ENCODE measurements around the gene RAMP1. TPM values are rescaled to one million over a fixed set of nuclear protein-coding genes. Genes with fewer than 3 reads are reported as not detected.
A peak's percentile ranks its signal among the peaks of the same experiment; 100 is the strongest.

Gene RAMP1
- polyA plus RNA-seq, 1 donor from 2014 or later = 25.5 TPM

DNA sequence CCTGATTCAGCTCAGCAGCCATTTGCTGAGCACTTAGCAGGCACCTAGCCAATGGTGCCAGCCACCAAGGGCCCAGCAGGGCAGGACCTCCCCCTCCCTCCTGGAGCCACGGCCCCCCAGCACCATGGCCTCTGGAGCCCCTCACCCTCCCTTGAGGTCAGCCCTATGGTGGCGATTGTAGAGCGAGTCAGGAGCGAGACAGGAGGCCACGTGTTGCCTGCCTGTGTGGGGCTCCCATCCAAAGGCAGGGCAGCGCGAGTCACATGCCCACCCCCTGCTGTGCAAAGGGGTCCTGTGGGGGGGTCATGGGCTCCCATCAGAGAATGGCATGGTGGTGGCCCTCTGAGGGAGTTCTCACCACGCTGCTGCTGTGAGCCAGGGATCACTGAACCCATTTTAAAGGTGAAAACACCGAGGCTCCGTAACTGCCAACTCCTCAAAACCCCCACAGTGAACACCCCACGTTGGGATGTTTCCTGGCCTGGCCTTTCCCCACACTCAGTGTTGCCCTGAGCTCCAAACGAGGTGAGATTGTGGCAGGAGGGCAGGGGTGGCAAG, 35.6 kb downstream of the RAMP1 start:
- H3K27me3 ChIP-seq (ENCODE audit: insufficient read depth, low read depth, low read length) = no peaks in the 10 kb centered on the region
- H3K36me3 ChIP-seq (ENCODE audit: insufficient read depth, low read length) = no peaks in the 10 kb centered on the region
- no peaks in the 10 kb centered on the region for H3K9me2 ChIP-seq (ENCODE audit: insufficient read depth, low read length)
- H3K9ac ChIP-seq (ENCODE audit: low read length) = peak overlapping the region; percentile 30
- no peaks in the 10 kb centered on the region for H3F3A ChIP-seq (ENCODE audit: insufficient read depth, low read length, poor library complexity, severe bottlenecking)
- H3K9me3 ChIP-seq (ENCODE audit: low read length) = no peaks in the 10 kb centered on the region
- peak overlapping the region; percentile 99 for H3K27ac ChIP-seq (ENCODE audit: low read length)
- no peak overlapping the region for H3K4me3 ChIP-seq (ENCODE audit: low read length)
- TF ChIP-seq TAF1 (IDR thresholded peaks at IDR 0.05; ENCODE audit: low read depth) (no peak), RAD21 (conservative IDR thresholded peaks at IDR 0.05) (no peak), MXI1 (conservative IDR thresholded peaks at IDR 0.05; ENCODE audit: poor library complexity, severe bottlenecking) (no peak)
- TF ChIP-seq, protein P1, sequence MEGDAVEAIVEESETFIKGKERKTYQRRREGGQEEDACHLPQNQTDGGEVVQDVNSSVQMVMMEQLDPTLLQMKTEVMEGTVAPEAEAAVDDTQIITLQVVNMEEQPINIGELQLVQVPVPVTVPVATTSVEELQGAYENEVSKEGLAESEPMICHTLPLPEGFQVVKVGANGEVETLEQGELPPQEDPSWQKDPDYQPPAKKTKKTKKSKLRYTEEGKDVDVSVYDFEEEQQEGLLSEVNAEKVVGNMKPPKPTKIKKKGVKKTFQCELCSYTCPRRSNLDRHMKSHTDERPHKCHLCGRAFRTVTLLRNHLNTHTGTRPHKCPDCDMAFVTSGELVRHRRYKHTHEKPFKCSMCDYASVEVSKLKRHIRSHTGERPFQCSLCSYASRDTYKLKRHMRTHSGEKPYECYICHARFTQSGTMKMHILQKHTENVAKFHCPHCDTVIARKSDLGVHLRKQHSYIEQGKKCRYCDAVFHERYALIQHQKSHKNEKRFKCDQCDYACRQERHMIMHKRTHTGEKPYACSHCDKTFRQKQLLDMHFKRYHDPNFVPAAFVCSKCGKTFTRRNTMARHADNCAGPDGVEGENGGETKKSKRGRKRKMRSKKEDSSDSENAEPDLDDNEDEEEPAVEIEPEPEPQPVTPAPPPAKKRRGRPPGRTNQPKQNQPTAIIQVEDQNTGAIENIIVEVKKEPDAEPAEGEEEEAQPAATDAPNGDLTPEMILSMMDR (IDR thresholded peaks at IDR 0.05; ENCODE audit: poor library complexity, severe bottlenecking) = no peak
- TF ChIP-seq, protein P2, sequence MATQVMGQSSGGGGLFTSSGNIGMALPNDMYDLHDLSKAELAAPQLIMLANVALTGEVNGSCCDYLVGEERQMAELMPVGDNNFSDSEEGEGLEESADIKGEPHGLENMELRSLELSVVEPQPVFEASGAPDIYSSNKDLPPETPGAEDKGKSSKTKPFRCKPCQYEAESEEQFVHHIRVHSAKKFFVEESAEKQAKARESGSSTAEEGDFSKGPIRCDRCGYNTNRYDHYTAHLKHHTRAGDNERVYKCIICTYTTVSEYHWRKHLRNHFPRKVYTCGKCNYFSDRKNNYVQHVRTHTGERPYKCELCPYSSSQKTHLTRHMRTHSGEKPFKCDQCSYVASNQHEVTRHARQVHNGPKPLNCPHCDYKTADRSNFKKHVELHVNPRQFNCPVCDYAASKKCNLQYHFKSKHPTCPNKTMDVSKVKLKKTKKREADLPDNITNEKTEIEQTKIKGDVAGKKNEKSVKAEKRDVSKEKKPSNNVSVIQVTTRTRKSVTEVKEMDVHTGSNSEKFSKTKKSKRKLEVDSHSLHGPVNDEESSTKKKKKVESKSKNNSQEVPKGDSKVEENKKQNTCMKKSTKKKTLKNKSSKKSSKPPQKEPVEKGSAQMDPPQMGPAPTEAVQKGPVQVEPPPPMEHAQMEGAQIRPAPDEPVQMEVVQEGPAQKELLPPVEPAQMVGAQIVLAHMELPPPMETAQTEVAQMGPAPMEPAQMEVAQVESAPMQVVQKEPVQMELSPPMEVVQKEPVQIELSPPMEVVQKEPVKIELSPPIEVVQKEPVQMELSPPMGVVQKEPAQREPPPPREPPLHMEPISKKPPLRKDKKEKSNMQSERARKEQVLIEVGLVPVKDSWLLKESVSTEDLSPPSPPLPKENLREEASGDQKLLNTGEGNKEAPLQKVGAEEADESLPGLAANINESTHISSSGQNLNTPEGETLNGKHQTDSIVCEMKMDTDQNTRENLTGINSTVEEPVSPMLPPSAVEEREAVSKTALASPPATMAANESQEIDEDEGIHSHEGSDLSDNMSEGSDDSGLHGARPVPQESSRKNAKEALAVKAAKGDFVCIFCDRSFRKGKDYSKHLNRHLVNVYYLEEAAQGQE (IDR thresholded peaks at IDR 0.05; ENCODE audit: borderline replicate concordance) = no peak
- no peak overlapping the region for H2AFZ ChIP-seq (ENCODE audit: low read depth, low read length)
- no peaks in the 10 kb centered on the region for H4K20me1 ChIP-seq (ENCODE audit: insufficient read depth)
- no peak overlapping the region for H3K4me2 ChIP-seq (ENCODE audit: low read length)
- no peaks in the 10 kb centered on the region for H3K79me2 ChIP-seq (replicated peaks; ENCODE audit: insufficient read depth, low read length)

DNA sequence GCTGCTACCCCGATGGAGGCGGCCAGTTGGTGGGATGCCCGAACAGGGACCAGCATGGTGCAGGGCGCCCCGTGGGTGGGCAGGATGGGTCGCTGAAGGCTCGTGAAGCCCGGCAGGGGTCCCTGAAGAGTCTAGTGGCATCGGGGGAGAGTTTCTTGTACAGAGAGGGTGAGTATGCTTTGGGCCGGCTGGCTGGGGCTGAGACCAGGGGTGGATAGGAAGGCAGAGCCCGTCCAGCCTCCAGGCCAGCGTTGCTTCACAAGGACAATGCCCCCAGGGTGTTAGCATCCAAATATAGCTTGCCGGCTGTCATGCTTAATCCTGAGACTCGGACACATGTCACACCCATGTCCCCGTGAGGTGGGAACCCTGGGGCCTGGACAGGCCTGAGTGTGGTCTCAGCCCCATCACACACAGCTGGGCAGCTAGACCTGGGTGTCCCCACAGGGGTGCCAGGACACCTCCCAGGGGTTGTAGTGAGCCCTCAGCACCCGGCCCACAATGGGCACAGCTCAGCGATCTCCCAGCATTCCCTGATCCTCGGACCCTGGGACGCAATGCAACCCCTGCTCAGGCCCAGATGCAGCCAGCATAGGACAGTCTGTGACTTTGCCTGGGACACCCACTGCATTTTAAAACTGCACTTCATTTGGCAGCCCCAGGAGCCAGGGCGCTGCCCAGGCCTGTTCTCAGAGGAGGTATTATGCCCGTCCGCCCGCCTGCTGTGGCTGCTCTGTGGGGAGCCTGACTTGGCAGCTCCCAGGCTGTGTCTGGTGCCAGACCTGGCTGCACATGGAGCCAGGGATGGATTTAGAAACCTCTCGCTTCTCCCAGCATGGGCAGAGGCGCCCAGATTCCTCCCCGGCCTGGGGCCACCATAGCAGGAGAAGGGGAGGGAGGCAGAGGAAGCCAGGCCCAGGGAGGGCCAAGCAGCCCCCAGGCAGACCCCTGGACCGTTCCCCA, 36.4 kb downstream of the RAMP1 start:
- Histone ChIP-seq H3F3A (ENCODE audit: insufficient read depth, low read length, poor library complexity, severe bottlenecking) (no peaks in the 10 kb centered on the region), H4K20me1 (ENCODE audit: insufficient read depth) (no peaks in the 10 kb centered on the region)

More for the DNA sequence above, 36.4 kb downstream of the RAMP1 start:
- Histone ChIP-seq H3K9ac (ENCODE audit: low read length) (no peak overlapping the region), H3K79me2 (replicated peaks; ENCODE audit: insufficient read depth, low read length) (no peaks in the 10 kb centered on the region), H3K27me3 (ENCODE audit: insufficient read depth, low read depth, low read length) (no peaks in the 10 kb centered on the region), H3K9me2 (ENCODE audit: insufficient read depth, low read length) (no peaks in the 10 kb centered on the region), H3K4me2 (ENCODE audit: low read length) (no peak overlapping the region), H3K27ac (ENCODE audit: low read length) (peak overlapping the region; percentile 99), H3K36me3 (ENCODE audit: insufficient read depth, low read length) (no peaks in the 10 kb centered on the region), H3K4me3 (ENCODE audit: low read length) (no peak overlapping the region), H2AFZ (ENCODE audit: low read depth, low read length) (no peak overlapping the region), H3K9me3 (ENCODE audit: low read length) (no peaks in the 10 kb centered on the region)
- TF ChIP-seq MXI1 (conservative IDR thresholded peaks at IDR 0.05; ENCODE audit: poor library complexity, severe bottlenecking) = no peak
- TF ChIP-seq, protein P2 (IDR thresholded peaks at IDR 0.05; ENCODE audit: borderline replicate concordance) = no peak
- TF ChIP-seq, protein P1 (IDR thresholded peaks at IDR 0.05; ENCODE audit: poor library complexity, severe bottlenecking) = no peak
- TF ChIP-seq EP300 (conservative IDR thresholded peaks at IDR 0.05; ENCODE audit: poor library complexity, severe bottlenecking) = no peak
- TF ChIP-seq POLR2AphosphoS5 (IDR thresholded peaks at IDR 0.05) = no peak
- no peak for TF ChIP-seq EZH2 (IDR thresholded peaks at IDR 0.05; ENCODE audit: borderline replicate concordance, insufficient read depth, low read length, poor library complexity, severe bottlenecking)
